GM12864 (cell line): ENCODE results near the gene PRKCQ.

Source experiments
- DNase-seq: peaks from one replicate; pipeline ENCODE4 v3.0.0-alpha.2; 2011; ENCODE audit warnings: low read depth
- H3K4me3 ChIP-seq: 2 replicates; pipeline ENCODE4 v1.5.1; 2011; ENCODE audit warnings: mild to moderate bottlenecking, low read depth, low read length, control low read depth
- CTCF ChIP-seq: IDR thresholded peaks from 2 replicates; pipeline ENCODE4 v1.5.1; 2011; ENCODE audit warnings: low read depth, mild to moderate bottlenecking, moderate library complexity, low read length, control low read depth, inconsistent platforms; ENCODE audit errors: missing control alignments

Gene PRKCQ

GRCh38 chr10:6542999-6543430 is 37.1 kb downstream of the PRKCQ start:
- TF ChIP-seq CTCF, result no peak
- 0 out of 2 replicates have a peak overlapping the region, but pooled peaks have one; percentile 11 for H3K4me3 ChIP-seq
- no peak for DNase-seq

- no peak for TF ChIP-seq CTCF
- no peak for DNase-seq
- no peak overlapping the region for H3K4me3 ChIP-seq
Measured at GRCh38 chr10:6539833-6540232, 40.2 kb downstream of the PRKCQ start.

GRCh38 chr10:6537770-6538169 is 42.3 kb downstream of the PRKCQ start:
- H3K4me3 ChIP-seq, result no peak overlapping the region
- no peak for DNase-seq
- TF ChIP-seq CTCF, result no peak

GRCh38 chr10:6536102-6536501 is 44.0 kb downstream of the PRKCQ start:
- TF ChIP-seq CTCF, result no peak
- DNase-seq, result no peak
- H3K4me3 ChIP-seq, result no peak overlapping the region

- no peak for TF ChIP-seq CTCF
- no peak overlapping the region for H3K4me3 ChIP-seq
- no peak for DNase-seq
Measured at GRCh38 chr10:6535156-6535764, 44.8 kb downstream of the PRKCQ start.

GRCh38 chr10:6532321-6532720 is 47.8 kb downstream of the PRKCQ start:
- TF ChIP-seq CTCF, result no peak
- DNase-seq, result no peak
- H3K4me3 ChIP-seq, result no peak overlapping the region

GRCh38 chr10:6530966-6531365 is 49.1 kb downstream of the PRKCQ start:
- no peak for TF ChIP-seq CTCF
- H3K4me3 ChIP-seq, result no peak overlapping the region
- DNase-seq, result no peak
